ENCODE measurements around the gene RASGRF2.
"Not testable (repeated sequence)": the region's sequence is repeated elsewhere in the genome, so short reads cannot be mapped to it uniquely, and the experiment has no call there.

Gene RASGRF2

GRCh38 chr5:81070571-81071255 lies 110.5 kb downstream of the RASGRF2 start:
- no peak for DNase-seq (ENCODE audit: low spot score)

- DNase-seq (ENCODE audit: low spot score) = no peak
Observed at GRCh38 chr5:81075041-81075440, 114.9 kb downstream of the RASGRF2 start.

GRCh38 chr5:81077105-81077504 lies 116.9 kb downstream of the RASGRF2 start:
- DNase-seq (ENCODE audit: low spot score) = no peak

DNA sequence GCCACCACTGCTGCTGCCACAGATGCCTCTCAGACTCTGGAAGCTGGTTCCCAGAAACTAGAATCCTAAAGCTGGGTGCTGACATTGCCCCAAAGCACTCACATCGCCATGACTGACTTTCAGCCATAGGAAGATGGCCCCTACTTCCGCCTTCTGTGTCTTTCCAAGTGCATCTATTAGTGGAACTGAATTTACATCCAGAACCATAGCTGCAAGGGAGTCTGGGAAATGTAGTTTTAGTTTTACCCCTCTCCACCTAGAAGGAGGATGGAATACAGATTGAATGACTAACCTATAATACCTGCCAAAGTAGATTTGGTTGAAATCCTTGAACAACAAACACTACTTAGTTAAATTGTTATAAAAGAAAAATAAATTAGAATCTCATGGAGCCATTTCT lies 118.8 kb downstream of the RASGRF2 start:
- no peak for DNase-seq (ENCODE audit: low spot score)

DNA sequence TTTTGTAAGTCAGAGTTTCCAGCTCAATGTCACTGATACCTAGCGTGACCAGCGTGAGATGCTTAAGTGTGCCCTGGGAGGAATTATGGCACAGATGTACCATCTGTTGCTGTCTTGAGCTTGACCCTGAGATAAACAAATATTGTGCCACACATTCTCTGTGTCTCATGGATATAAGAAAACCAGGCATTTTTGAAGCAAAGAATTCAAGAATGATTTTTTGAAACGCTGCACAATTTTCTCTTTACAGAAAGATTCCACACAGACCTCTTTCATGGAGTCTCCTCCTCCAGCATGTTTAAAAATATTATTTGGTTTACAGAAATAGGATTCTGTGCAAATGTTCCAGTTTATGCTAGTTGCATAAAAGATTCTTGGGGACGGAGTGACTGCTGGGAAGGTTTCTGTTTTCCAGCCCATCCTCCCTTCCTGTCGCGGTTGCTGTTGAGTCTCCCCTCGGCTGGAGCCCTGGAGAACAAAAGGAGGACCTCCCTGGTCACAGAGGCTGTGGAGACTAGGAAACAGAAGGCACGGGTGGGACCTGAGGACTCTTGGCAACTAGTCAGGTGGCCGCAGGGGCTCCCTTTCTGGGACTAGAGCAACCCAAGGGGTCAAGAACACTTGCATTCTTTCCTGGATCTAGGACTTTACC lies 120.8 kb downstream of the RASGRF2 start:
- no peak for DNase-seq (ENCODE audit: low spot score)

DNA sequence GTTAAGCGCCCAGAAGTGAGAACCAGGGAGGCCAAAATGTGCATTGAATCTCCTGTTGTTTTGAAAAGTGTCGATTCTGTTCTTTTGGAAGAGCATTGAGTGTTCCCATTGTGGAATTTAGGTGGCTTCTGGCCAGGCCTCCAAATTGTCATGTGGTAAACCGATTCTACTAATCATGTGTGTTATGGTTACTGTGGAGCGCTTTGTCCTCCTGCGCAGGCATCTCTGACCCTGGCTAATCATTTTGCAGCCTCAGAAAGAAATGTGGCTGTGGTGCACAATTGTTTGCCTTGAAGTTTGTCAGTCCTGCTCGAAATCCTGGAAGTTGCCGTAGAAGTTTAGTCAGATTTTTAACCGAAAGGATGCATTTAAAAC lies 121.3 kb downstream of the RASGRF2 start:
- no peak for DNase-seq (ENCODE audit: low spot score)

DNA sequence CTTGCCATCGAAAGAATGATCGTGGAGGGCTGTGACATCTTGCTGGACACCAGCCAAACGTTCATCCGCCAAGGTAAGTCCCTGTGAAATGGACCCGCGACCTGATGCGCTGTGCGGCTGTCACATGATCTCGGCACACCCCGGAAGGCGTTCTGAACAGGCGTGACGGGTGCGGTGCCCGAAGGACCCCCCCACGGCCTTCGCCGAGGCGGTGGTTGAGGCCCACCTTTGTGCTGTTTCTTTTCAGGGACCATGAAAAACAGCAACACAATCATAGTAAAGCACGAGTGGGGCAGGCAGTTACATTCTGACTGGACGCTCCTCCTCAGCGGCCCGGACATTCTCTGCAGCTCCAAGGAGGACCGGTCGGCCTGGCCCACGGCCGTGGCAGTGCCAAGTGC lies 126.7 kb downstream of the RASGRF2 start:
- no peak for DNase-seq (ENCODE audit: low spot score)

DNA sequence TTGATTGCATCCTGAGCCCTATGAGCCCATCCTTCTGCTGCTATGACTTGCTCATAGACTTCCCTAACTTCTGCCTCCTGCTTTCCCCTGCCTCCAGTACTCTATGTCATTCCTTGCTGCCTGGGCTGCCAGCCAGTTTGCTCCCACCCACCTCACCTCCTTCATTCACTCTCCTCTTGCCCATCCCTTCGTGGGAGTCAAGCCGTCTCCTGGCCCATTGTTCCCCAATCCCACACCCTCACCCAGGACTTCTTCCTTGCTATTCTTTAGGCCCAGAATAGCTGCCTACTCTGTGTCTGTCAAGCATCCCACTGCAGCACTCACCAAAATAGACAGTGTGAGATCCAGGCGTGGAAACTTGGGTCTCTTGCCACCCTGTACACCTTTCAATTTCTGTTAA lies 131.0 kb downstream of the RASGRF2 start:
- DNase-seq (ENCODE audit: low spot score) = no peak

DNA sequence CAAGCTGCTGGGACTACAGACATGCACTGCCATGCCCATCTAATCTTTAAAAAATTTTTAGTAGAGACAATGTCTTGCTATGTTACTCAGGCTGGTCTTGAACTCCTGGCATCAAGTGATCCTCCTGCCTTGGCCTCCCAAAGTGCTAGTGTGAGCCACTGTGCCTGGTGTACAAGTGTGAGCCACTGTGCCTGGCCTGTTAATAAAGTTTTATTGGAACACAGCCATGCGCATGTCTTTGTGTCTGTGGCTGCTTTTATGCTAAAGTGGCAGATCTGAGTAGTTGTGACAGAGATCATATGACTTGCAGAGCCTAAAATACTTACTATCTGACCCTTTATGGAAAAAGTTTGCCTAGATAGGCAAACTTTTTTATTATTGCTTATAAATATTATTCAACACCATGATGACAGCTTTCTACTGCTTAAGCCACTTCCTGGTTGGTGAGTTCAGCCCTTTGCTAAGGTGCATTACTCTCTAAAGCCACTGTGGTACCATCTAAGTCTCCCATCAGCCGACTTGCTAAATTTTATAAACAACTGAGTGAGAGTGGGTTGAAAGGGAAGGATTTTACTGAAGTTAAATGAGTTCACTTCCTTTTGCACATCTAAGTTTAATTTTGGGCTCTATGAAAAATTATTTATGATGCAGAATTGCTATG lies 133.5 kb downstream of the RASGRF2 start:
- no peak for DNase-seq (ENCODE audit: low spot score)

DNA sequence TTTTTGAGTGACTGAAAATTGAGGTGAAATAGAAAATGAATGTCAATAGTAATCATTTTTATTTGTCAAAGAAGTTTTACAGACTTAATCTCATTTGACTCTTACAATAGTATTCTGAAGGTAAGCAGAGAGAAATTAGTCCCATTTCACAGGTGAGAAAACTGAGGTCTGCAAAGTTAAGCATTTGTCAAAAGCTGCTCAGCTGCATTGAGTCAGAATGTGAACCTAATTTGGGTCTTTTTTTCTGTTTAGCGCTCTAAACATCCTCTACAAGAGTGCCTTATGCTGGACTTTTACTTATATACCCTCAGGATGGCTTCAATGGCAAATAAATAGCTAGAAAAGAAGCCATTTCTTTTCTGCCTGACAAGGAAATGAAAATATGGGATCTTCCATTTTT lies 135.7 kb downstream of the RASGRF2 start:
- DNase-seq (ENCODE audit: low spot score) = no peak

GRCh38 chr5:81097713-81098112 lies 137.6 kb downstream of the RASGRF2 start:
- no peak for DNase-seq (ENCODE audit: low spot score)

- DNase-seq (ENCODE audit: low spot score) = no peak
Observed at GRCh38 chr5:81105261-81105877, 145.2 kb downstream of the RASGRF2 start.

DNA sequence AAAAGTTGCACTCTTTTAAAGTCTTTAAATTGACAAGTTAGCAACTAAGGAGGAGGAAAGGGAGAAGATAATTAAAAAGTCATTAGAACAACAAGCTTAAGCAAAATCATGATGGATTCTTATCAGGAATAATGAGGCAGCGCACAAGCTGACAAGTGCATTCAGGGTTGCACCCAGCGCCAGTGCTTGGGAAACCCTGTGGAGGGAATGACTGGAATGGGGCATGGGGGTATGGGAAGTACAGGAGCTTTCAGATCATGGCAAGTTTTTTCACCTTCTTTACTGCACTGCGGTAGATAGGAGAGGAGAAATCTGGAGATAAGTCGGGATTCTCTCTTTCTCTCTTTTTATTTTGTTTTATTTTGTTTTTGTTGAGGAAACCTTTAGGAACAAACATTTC lies 155.1 kb downstream of the RASGRF2 start:
- DNase-seq (ENCODE audit: low spot score) = no peak

DNA sequence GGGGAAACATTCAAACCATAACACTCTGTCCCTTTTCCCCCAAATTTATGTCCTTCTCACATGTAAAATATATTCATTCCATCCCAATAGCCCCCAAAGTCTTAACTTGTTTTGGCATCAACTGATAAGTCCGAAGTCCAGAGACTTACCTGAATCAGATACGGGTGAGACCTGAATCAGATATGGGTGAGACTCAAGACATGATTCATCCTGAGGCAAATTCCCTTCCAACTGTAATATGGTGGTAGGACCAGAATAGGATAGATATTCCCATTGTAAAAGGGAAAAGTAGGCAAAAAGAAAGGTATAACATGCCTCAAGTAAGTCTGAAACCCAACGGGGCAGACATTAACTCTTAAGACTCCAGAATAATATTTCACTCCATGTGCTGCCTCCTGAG lies 157.4 kb downstream of the RASGRF2 start:
- no peak for DNase-seq (ENCODE audit: low spot score)

- DNase-seq (ENCODE audit: low spot score) = no peak
Observed at GRCh38 chr5:81121273-81121672, 161.1 kb downstream of the RASGRF2 start.

- no peak for DNase-seq (ENCODE audit: low spot score)
Observed at GRCh38 chr5:81121836-81122630, 161.9 kb downstream of the RASGRF2 start.

DNA sequence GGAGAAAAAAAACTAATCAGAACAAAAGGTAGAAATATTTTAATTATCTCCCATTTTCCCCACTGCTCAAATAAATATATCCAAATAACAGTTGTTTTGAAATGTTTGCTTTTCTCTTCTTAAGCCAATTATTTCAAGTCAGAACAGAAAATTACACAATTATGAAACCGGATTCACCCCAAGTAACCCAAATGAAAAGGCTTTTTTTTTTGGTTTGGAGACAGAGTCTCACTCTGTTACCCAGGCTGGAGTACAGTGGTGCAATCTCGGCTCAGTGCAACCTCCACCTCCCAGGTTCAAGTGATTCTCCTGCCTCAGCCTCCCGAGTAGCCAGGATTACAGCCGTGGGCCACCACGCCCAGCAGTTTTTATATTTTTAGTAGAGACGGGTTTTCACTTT lies 164.5 kb downstream of the RASGRF2 start:
- DNase-seq (ENCODE audit: low spot score) = not testable (repeated sequence)

DNA sequence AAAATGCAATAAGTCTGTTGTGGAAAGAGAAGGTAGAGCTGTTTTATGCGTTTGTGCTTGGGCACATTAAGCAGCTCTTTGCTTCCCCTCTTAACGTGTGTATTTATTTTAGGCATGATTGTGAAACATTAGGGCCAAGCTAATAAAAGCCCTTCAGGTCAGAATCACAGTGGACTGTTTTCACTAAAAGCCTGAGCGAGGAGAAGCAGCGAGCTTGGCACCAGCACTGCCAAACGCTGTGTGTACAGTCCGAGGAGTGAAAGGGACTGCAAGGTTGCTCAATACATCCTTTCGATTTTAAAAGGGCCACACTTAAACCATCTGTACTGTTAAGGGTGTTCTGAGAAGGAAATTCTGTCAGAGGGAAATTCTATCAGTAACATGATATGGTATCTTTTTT lies 165.8 kb downstream of the RASGRF2 start:
- DNase-seq (ENCODE audit: low spot score) = no peak

GRCh38 chr5:81128416-81128815 lies 168.3 kb downstream of the RASGRF2 start:
- no peak for DNase-seq (ENCODE audit: low spot score)

DNA sequence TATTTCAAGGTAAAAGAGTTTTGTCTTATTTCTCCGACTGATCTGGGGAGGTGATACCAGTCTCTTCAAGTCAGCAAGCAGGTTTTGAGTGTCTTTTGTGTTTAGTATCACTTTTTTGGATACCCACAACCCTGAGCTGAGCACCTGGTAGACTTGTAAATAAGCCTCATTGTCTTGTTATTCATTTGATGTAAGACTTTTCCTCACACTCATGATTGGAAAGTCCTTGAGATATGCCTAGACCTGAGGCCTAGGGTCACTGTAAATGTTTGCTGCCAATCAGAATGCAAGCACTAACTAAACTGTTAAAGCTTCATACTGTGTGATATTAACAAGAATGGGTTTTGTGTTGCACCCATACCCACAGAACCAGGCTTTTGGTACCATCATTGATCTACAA lies 172.2 kb downstream of the RASGRF2 start:
- no peak for DNase-seq (ENCODE audit: low spot score)

GRCh38 chr5:81134066-81134465 lies 173.9 kb downstream of the RASGRF2 start:
- no peak for DNase-seq (ENCODE audit: low spot score)

DNA sequence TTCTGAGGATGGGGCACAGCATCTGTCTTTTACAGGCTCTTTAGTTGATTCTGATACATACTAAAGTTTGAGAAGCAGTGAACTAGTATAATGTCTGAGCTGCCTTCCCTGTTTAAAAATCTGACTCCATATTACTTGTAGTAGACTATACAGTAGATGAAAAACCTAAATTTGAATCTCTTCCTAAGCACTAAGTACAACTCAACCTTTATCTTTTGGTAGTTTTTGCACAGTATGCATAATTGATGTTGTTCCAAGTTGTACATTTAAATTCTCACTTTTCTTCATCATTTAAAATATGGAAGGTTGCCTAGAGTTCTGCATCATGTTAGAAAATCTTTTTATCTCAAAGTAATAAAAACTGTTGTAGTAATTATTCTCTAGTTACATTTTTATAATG lies 174.4 kb downstream of the RASGRF2 start:
- DNase-seq (ENCODE audit: low spot score) = no peak
